MG63 (cell line): ENCODE measurements around the gene KAT2B. TPM values are rescaled to one million over a fixed set of nuclear protein-coding genes. Genes with fewer than 3 reads are reported as not detected.

ENCODE experiments used
- DNase-seq: peaks from one replicate; pipeline ENCODE4 v3.0.0-alpha.2; 2020
- H3K27me3 ChIP-seq: fragments of 250-450 bp; sonication (Bioruptor Pico); 2 replicates; pipeline ENCODE4 v1.5.1; 2020; ENCODE audit warnings: mild to moderate bottlenecking, moderate library complexity
- H3K36me3 ChIP-seq: fragments of 250-450 bp; sonication (Bioruptor Pico); 2 replicates; pipeline ENCODE4 v1.5.1; 2020; ENCODE audit warnings: mild to moderate bottlenecking, moderate library complexity
- H3K4me3 ChIP-seq: fragments of 250-450 bp; sonication (Bioruptor Pico); 2 replicates; pipeline ENCODE4 v1.5.1; 2020; ENCODE audit warnings: mild to moderate bottlenecking, moderate library complexity
- H3K9me3 ChIP-seq: fragments of 250-450 bp; sonication (Bioruptor Pico); 2 replicates; pipeline ENCODE4 v1.5.1; 2020; ENCODE audit warnings: mild to moderate bottlenecking, moderate library complexity
- total RNA-seq: library from RNA; depleted of rRNA; stranded (reverse); fragments of >200 nt; shearing (Covaris generic); gene quantifications from 2 replicates; pipeline ENCODE4 v1.2.3, GENCODE V29; 2014; ENCODE audit warnings: low replicate concordance

Gene KAT2B
- total RNA-seq, 1 experiment from 2014 or later, result 10.8 TPM

DNA sequence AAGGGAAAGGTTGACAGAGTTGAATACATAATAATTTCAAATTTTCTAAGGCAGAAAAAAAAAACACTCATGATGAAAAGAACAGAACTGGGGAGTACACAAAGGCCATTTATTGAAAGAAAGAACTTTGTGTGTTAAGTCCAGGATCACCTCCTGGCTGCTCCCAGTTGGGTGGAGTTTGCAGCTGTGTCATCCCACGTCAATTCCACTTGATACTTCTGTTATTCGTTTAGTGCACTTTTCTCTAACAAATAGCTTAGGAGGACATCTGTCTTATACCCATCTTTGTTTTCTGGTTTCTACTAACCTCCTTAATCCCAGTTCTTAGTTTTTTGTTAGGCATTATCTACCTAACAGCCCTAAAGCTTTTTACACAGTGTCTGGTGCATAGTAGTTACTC is 101.1 kb downstream of the KAT2B start:
- H3K27me3 ChIP-seq, result no peaks in the 10 kb centered on the region
- H3K36me3 ChIP-seq, result no peaks in the 10 kb centered on the region
- DNase-seq, result no peak
- no peak overlapping the region for H3K4me3 ChIP-seq
- no peaks in the 10 kb centered on the region for H3K9me3 ChIP-seq

DNA sequence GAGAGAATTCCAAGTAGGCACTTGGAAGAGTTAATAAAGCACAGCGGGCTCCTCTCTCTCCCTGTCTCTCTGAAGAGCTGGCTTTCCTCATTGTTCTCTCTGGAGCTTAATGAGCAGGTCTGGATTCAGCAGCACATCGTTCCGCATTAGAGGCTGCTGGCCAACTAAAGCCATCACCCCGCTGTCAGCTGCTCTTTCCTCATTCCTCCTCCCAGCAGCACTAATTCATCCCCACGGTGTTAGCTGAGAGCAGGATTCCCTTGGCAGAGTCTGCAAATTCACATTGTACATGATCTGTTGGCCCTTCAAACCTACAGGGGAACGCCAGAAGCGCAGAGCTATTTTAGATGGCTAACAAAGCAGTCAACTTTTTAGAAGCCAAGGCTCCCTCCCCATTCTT is 101.6 kb downstream of the KAT2B start:
- Histone ChIP-seq H3K36me3 (no peaks in the 10 kb centered on the region), H3K9me3 (no peaks in the 10 kb centered on the region), H3K4me3 (no peak overlapping the region), H3K27me3 (no peaks in the 10 kb centered on the region)
- no peak for DNase-seq

DNA sequence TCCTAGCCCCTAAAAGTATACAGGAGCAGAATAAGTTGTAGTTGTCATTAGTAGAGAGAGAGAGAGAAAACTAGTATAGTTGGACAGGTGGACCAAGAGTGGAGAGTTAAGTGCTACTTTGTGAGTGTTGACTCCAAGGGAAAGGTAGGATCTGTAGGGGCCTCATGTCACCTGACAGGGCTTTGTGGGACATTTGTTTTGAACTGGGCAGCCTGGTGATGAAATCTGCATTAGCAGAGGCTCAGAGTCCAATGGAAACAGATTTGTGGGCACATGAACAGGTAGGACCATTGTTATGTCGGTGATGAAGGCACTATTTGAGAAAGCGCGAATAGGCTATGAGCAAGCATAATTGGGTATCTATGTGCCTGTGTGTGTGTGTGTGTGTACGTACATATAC is 102.3 kb downstream of the KAT2B start:
- Histone ChIP-seq H3K4me3 (no peak overlapping the region), H3K27me3 (no peaks in the 10 kb centered on the region), H3K36me3 (no peaks in the 10 kb centered on the region), H3K9me3 (no peaks in the 10 kb centered on the region)
- no peak for DNase-seq

DNA sequence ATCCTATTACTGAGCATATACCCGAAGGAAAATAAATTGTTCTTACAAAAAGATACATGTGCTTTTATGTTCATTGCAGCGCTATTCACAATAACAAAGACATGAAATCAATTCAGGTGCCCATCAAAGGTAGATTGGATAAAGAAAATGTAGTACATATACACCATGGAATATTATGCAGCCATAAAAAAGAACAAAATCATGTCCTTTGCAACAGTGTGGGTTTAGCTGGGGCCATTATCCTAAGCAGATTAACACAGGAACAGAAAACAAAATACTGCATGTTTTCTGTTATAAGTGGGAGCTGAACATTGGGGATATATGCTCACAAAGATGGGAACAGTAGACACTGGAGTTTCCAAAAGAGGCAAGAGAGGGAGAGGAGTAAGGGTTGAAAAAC is 103.3 kb downstream of the KAT2B start:
- H3K4me3 ChIP-seq, result no peak overlapping the region
- DNase-seq, result no peak
- H3K36me3 ChIP-seq, result no peaks in the 10 kb centered on the region
- H3K27me3 ChIP-seq, result no peaks in the 10 kb centered on the region
- H3K9me3 ChIP-seq, result no peaks in the 10 kb centered on the region

DNA sequence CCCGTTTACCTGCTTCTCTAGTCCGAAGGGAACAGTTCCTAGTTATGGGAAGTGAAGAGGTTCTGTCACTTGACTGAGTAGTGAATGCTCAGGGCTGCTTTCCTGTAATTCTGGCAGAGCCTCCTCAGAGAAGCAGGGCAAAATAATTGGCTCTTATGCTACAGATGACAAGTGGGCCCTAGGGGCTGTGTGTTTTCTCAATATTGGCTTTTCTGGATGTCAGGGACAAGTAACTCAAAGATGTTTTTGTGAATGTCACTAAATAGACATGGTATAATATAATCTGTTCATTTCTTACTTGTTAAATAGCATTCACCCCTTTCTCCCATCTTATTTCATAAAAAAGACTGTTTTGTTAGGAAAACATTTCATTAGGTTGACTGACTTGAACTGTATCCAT is 105.6 kb downstream of the KAT2B start:
- Histone ChIP-seq H3K27me3 (no peaks in the 10 kb centered on the region), H3K36me3 (no peaks in the 10 kb centered on the region), H3K9me3 (no peaks in the 10 kb centered on the region), H3K4me3 (no peak overlapping the region)
- DNase-seq, result no peak

DNA sequence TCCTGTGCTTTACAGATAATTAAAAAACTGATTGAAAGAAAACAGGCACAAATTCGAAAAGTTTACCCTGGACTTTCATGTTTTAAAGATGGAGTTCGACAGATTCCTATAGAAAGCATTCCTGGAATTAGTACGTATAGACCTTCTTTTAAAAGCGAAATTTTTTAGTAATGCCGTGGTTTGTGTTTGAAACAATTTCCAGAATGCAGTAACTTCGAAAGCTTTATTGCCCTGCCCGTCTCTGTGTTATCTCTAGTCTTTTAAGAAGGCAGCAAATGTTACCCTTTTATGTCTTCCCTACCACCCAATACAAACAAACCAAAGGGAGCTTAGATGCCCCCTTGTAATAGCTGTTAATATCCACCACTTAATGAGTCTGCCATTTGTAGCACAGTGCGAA is 106.1 kb downstream of the KAT2B start:
- no peak for DNase-seq
- Histone ChIP-seq H3K4me3 (no peak overlapping the region), H3K27me3 (no peaks in the 10 kb centered on the region), H3K36me3 (no peaks in the 10 kb centered on the region), H3K9me3 (no peaks in the 10 kb centered on the region)

DNA sequence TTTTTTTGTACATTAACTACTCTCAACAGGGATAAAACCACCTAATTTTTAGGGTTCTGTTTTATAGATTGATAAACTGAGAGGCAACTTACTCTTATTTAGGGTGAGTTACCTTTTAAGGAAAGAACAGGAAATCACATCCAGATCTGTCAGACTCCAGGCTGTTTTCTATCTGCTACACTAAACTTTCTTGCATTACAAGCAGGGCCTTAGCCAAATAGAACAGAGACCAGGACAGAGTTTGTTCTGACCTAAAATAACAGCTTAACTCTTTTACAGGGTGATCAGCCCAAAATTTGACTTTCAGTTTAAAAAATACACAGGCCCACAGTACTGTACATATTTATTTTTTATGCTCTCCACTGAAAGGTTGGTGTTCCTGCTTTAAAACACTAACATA is 107.1 kb downstream of the KAT2B start:
- no peaks in the 10 kb centered on the region for H3K9me3 ChIP-seq
- DNase-seq, result no peak
- H3K36me3 ChIP-seq, result no peaks in the 10 kb centered on the region
- no peaks in the 10 kb centered on the region for H3K27me3 ChIP-seq
- no peak overlapping the region for H3K4me3 ChIP-seq

DNA sequence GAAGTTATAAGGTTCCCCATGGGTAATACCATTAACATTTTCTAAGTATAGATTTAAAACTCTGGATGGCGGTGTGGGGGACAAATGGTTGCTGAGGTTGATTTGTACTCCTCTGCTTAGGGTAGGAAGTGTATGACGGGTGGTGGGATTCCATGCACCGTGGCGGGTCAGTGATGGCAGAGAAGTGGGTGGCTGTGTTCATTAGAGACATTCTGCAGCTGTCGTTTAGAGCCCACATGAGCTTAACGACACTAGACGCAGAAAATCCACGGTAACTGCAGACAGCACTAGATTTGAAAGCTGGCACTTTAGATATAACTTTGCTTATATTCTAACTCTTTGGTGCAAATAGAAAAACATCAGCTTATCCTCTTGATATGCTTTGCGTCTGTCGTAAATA is 108.2 kb downstream of the KAT2B start:
- Histone ChIP-seq H3K27me3 (no peaks in the 10 kb centered on the region), H3K9me3 (no peaks in the 10 kb centered on the region), H3K36me3 (no peaks in the 10 kb centered on the region), H3K4me3 (no peak overlapping the region)
- DNase-seq, result no peak

DNA sequence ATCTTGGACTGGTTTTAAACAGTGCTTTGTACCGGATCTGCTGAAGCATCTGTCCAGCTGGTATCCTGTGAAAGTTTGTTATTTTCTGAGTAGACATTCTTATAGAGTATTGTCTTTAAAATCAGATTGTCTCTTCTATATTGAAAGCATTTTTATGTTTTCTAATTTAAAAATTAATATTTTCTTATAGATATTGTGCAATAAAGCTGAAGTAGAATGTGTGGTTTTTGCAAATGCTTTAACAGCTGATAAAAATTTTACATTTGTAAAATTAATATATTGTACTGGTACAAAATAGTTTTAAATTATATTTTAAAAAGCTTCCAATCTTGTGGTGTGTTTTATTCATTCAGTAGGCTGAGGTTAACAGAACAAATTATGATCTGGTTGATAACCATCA is 113.8 kb downstream of the KAT2B start:
- no peaks in the 10 kb centered on the region for H3K9me3 ChIP-seq
- H3K27me3 ChIP-seq, result no peaks in the 10 kb centered on the region
- H3K4me3 ChIP-seq, result no peak overlapping the region
- no peak for DNase-seq
- H3K36me3 ChIP-seq, result no peaks in the 10 kb centered on the region

DNA sequence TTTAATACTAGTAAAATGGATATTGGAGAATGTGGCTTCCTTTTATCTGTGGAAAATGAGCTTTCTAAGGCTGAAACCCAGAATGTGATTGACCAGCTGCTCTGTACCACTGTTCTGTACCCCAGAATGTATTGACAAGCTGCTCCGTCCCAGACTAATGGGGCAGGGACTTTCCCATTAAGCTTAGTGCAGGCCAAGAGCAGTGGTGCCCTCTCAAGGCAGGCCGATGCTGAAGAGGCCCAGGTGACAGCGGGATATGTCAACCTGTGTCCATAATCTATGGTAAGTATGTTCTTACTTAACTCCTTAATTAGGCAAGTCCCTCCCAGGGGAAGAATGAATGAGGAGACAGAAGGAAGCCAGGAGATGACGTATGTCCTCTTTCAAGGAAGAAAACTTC is 114.7 kb downstream of the KAT2B start:
- Histone ChIP-seq H3K27me3 (no peaks in the 10 kb centered on the region), H3K36me3 (peaks cover 5% of the 10 kb centered on the region; the same call in 1 of the 2 replicates), H3K9me3 (no peaks in the 10 kb centered on the region), H3K4me3 (no peak overlapping the region)
- DNase-seq, result no peak

DNA sequence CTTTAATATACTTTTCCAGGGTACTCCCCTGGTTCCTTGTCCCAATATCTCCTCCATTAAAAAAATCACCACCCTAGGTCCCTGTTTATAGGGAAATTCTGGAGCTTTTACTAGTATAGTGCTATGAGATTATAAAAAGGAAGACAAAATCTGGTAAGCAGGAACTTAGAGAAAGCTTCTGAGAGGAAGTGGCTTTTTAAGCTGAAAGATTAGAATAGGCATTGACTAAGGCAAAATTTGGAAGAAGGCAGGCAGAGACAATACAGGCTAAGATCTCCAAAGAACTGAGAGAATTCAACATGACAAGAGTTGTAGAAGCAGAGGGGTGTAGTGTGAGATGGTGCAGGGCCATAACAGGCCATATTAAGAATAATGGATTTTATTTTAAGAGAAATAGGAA is 120.0 kb downstream of the KAT2B start:
- DNase-seq, result no peak
- Histone ChIP-seq H3K27me3 (no peaks in the 10 kb centered on the region), H3K9me3 (no peaks in the 10 kb centered on the region), H3K36me3 (peaks cover 10% of the 10 kb centered on the region), H3K4me3 (no peak overlapping the region)

DNA sequence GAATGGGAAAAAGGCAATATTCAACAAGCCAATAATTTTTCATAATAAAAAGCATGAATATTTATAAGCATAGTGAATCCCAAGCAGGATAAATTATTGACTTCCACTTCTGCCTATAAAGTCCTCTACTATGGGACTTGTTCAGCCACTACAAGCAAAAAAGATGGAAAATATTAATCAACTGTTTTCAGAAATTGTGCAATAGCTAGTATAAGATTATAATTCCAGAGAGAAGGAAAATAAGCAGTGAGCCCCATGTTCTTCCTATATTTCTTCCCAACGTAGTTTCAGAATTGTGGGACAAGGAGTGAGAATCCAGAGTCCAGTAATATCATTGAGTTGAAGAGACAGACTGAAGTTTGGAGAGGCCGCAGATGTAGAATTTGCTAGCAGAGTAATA is 121.5 kb downstream of the KAT2B start:
- H3K9me3 ChIP-seq, result no peaks in the 10 kb centered on the region
- DNase-seq, result no peak
- H3K36me3 ChIP-seq, result peaks cover 10% of the 10 kb centered on the region
- H3K27me3 ChIP-seq, result no peaks in the 10 kb centered on the region
- no peak overlapping the region for H3K4me3 ChIP-seq

DNA sequence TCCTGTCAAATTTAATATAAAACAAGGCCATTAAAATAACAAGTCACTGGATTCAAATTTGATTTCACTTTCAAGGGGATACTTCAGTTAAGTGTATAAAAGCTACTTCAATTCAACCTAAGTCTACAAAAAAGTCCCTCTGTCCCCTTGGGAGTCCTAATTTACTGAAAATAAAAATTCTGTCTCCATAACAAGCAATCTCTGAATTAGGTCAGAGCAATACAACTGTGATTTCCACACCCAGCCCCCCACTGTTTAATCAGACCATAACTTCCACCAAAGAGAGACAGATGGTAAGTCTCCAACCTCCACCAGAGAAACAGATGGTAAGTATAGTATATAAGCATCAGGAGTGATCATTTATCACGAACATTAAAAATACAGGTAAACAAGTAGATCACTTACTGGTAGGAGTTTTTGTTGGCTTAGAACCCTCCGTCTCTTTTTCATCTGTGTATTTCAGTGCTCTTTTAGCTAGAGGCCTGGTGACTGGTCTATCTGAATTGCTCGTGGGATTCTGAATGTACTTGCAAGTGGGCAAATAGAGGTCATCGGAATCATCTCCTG is 133.7 kb downstream of the KAT2B start:
- DNase-seq, result no peak
- no peak overlapping the region for H3K4me3 ChIP-seq
- peaks cover 5% of the 10 kb centered on the region; the same call in 1 of the 2 replicates for H3K36me3 ChIP-seq
- no peaks in the 10 kb centered on the region for H3K9me3 ChIP-seq
- H3K27me3 ChIP-seq, result no peaks in the 10 kb centered on the region

DNA sequence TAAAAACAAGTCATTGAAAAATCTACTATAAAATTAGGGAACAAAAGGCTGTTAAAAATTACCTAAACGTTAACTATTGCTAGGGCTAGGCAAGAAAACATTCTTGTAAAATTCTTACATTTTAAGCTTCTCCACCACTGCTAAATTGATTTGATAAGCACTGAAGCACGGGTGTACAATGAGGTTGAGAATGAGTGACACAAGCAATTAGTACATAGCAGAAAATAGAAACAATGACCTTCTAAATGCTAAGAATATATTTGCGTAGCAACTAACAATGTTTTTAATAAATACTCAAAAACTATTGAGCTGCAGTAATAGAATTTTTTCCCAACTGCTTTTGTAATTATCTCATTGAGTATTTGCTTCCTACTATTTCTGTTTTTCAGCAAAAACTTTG is 141.0 kb downstream of the KAT2B start:
- Histone ChIP-seq H3K4me3 (no peak overlapping the region), H3K9me3 (no peaks in the 10 kb centered on the region), H3K36me3 (peaks cover 10% of the 10 kb centered on the region; the same call in 1 of the 2 replicates)

DNA sequence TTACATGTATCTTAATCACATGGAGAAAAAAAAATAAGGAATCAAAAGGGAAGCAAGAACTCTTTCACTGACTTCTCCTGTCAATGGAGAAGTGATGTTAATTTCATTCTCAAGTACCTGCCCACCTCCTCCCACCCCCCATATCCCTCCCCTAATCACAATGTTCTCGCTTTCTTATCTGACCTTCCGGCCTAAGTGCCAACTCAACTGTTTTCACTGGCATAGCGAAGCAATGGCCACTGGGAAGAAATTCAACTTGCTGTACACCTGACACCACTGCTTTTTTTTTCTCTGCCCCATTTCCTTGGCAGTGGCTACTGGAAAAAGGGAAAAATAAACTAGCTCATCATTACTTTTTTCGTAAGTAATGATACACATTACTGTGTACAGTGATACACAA is 142.0 kb downstream of the KAT2B start:
- DNase-seq, result no peak
- no peak overlapping the region for H3K4me3 ChIP-seq
- H3K27me3 ChIP-seq, result no peaks in the 10 kb centered on the region
- H3K36me3 ChIP-seq, result peaks cover 10% of the 10 kb centered on the region; the same call in 1 of the 2 replicates
- no peaks in the 10 kb centered on the region for H3K9me3 ChIP-seq

More for the DNA sequence above, 141.0 kb downstream of the KAT2B start:
- H3K27me3 ChIP-seq, result no peaks in the 10 kb centered on the region
- DNase-seq, result no peak

DNA sequence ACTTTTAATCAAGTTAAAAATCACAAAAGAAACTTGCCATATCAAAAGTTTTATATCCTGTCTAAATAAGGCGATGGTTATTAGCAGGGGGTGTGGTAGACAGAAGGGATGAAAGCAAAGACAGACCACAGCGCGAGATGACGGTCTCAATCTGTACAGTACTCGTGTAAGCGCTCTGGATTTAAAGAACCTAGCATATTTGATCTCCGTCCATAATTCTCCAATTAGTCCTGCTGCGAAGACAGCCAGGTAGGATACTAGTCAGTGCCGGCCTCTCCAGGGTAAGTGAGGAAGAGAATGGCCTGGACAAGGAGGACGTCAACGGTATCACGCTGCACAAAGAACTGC is 145.1 kb downstream of the KAT2B start:
- H3K27me3 ChIP-seq, result 0 out of 2 replicates have a peak, but pooled peaks cover 3% of the 10 kb centered on the region
- no peaks in the 10 kb centered on the region for H3K9me3 ChIP-seq
- peaks cover 10% of the 10 kb centered on the region; the same call in 1 of the 2 replicates for H3K36me3 ChIP-seq
- peak; percentile 0 for DNase-seq
- H3K4me3 ChIP-seq, result peak overlapping the region; percentile 80

DNA sequence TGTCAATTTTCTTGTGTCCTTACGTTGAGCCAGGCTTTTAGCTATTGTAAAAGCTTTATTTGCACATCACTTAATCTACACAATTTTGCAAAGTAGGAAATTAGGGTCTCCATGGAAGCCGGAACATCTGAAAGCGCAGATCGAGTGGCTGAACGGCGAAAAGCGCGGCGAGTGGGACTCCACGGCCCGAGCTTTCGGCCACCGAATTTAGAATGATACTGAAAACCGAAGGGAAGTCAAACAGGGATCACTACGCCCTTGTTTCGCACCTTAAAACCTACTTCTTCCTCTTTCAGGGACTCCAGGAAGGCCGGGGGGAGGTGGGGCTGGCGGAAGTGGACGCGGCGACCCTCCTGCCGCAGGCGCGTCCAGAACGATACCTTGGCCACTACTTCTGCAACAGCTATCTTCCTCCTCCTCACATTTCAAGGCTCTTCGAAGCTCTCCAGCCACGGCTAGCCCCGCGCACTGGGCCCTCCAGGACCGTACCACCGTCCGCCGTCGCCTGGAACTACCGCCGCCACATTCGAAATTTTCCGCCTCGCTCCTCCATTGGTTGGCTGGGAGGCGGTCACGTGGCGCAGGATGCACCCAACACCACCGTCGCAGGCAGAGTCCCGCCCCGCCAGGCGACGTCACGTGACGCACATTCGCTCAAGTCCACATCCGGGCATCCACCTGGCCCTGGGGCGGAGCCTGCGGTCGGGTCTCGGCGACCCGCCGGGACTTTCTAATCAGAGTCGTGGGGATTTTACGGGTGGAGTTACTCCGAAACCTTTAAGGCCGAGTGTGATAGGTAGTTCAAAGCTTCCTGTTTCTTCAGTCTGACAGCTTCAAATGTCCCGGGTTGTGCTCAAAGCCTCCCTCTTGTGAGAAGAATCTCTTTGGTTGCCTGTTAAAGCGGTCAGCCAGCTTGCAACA is 145.7 kb downstream of the KAT2B start, which contains the start of gene SGO1:
TSS of gene SGO1 (minus strand) at position 528 of the 921 bp plus-strand sequence. CDS start 2,179 bp downstream, outside the sequence.
- peak; percentile 94 for DNase-seq
- Histone ChIP-seq H3K36me3 (peaks cover 10% of the 10 kb centered on the region; the same call in 1 of the 2 replicates), H3K27me3 (0 out of 2 replicates have a peak, but pooled peaks cover 3% of the 10 kb centered on the region), H3K9me3 (no peaks in the 10 kb centered on the region), H3K4me3 (peak within 1 kb of the TSS; percentile 80)

DNA sequence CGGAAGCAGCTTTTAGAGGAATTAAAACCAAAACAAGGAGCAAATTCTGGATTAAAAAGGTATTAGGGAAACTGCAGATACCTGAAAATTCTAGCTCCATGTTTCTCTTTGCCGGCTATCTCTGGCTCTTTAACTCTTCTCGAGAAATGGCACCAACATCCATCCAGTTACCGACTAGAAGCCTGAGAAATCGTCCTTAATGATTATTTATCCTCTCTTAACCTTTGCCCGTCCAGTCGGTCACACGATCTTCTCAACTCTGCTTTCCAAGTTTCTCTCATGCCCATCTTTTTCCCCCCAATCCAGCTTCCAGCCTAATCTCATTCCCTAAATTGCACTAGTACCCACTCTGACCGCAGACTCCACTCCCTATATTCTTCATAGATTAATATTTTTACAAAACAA is 146.4 kb downstream of the KAT2B start:
- no peaks in the 10 kb centered on the region for H3K9me3 ChIP-seq
- H3K36me3 ChIP-seq, result peaks cover 8% of the 10 kb centered on the region; the same call in 1 of the 2 replicates
- DNase-seq, result no peak
- H3K27me3 ChIP-seq, result 0 out of 2 replicates have a peak, but pooled peaks cover 3% of the 10 kb centered on the region
- peak overlapping the region; percentile 80 for H3K4me3 ChIP-seq
